GM19193 (cell line): ENCODE results near the gene PGLYRP1.

Experiments
- POLR2A ChIP-seq: IDR thresholded peaks from 4 replicates; pipeline ENCODE4 v1.6.1; 2011; ENCODE audit not compliant: insufficient read depth, insufficient read length; ENCODE audit errors: extremely low read depth

The PGLYRP1 gene

DNA sequence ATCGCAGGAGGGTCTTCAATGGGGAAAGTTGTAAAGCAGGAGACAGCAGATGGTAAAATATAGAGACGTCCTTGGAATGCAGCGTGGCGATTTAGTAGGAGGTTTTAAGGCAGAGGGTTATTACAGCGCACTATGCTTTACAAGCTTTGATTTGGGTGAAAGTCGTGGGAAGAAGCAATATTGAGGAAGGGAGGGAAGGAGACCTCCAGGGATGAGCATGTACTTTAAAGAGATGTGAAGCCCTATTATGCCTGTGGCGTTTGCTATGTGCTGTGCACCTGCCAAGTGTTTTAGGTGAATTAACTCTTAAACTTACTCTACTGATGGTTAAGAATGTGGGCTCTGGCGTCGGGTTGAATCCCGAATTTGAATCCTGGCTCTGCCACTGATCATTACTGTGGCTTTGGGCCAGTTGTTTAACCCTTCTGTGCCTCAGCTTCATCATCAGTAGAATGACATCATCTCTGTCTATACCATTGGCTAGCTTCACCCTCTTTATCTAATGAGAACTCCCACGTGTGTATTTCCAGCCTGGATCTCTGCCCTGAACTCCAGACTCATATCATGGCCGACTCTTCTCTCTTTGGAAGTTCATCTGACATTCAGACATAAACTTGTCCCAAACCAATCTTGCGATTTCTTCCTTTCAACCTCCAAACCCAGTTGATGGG, 27.0 kb downstream of the PGLYRP1 start:
- no peak for TF ChIP-seq POLR2A

DNA sequence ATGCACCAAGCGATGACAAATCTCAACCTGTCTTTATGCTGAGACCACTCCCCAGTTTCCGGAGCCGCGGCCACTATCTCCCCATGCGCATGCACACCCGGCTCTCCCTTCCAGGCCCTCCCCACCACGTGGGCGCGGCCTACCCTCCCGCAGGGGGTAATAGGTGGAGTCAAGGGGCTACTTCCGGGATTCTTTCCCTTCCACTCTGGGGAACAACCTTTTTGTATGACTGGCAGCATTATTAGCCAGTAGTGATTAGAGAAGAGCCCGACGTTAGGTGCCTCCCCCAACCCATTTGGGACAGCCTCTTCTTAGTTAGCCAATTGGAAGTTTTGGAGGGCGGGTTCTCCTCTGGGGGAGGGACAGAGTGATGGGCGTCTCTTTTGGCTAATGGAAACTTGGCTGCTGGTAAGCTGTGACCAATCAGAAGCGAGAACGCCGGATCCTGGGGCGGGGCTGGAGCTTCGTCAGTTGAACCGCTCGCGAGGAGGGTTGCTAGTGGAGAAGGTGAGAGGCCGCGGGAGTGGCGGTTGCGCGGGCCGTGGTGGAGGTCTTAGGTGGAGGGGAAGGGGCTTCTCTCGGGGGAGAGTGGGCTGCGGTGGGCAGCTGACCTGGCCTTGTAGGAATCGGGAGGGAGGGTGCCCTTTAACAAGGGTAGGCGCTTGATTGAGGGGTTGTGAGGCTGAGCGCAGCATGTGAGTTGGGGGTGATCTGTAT, 27.7 kb downstream of the PGLYRP1 start, which contains the start of gene CCDC61:
Gene CCDC61, plus strand, starts transcription at position 470 of the 717 bp plus-strand sequence. CDS start 7,552 bp downstream, outside the sequence.
- TF ChIP-seq POLR2A = peak; percentile 90

DNA sequence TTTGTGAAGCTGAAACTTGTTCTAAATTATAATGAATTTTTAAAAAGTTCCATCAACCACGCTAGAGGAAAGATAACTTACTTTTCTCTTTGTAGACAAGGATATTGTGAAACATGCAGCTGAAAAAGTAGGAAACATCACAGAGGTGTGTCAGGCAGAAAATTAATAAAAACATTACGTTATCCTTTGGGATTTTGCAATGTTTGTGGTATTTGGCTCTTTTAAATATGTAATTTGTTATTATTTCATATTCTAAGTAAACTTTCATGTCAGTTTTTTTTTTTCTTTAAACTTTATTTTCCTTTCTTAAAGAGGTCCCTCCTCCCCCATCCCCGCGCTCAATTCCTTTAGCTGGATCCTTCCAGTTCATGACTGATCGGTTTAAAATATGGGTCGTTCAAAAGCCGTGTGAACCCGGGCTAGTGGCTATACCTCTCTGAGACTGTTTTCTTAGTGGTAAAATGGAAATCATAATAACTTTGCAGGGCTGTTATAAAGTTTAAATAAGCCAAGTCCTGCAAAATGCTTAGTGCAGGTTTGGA, 28.3 kb downstream of the PGLYRP1 start:
- no peak for TF ChIP-seq POLR2A

DNA sequence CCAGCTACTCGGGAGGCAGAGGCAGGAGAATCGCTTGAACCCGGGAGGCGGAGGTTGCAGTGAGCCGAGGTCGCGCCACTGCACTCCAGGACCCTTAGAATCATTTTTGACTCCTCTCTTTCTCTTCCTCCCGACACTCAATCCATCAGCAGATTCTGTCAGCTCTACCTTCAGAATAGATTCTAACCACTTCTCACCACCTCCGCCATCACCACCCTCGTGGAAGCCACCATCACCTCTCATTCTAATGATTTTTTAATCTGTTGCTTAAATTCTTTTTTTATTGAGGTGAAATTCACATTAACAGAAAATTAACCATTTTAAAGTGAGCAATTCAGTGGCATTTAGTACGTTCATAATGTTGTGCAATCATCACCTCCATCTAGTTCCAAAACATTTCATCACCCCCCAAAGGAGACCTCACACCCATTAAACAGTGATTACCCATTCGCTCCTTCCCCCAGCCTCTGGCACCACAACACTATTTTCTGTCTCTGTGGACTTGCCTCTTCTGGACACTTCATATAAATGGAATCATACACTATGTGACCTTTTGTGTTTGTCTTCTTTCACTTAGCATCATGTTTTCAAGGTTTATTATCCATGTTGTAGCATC, 32.6 kb downstream of the PGLYRP1 start:
- no peak for TF ChIP-seq POLR2A

DNA sequence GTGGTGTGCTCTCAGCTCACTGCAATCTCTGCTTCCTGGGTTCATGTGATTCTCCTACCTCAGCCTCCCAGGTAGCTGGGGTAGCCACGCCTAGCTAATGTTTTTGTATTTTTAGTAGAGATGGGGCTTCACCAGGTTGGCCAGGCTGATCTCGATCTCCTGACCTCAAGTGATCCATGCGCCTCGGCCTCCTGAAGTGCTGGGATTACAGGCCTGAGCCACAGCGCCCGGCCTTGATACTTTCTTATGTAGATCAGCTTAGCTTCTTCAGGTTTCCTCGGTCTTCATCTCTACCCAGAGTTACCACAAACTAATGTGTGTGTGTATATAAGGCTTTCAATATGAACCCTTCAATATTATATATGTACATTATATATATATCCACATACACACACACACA, 37.5 kb downstream of the PGLYRP1 start:
- TF ChIP-seq POLR2A = no peak

DNA sequence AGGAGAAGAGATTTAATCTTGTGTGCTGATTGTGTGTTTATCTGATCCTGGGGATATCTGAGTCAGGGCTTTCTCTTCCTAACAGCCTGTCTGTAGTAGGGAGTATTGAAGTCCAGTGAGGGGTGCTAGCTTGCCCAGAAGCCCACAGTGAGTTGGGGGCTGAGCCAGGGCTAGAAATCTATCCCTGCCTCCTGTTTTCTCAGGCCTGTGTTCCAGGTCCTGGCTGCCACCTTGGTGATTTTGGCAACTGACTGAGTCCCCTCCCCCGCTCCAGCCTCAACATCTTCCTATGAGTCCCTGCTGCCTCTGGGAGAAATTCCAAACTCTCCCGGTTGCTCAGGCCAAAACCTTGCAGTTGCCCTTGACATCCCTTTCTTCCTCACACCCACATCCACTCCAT, 41.5 kb downstream of the PGLYRP1 start:
- no peak for TF ChIP-seq POLR2A

GRCh38 chr19:45978156-45978555, 44.7 kb downstream of the PGLYRP1 start:
- TF ChIP-seq POLR2A = no peak

GRCh38 chr19:45976178-45976577, 46.7 kb downstream of the PGLYRP1 start:
- TF ChIP-seq POLR2A = no peak

DNA sequence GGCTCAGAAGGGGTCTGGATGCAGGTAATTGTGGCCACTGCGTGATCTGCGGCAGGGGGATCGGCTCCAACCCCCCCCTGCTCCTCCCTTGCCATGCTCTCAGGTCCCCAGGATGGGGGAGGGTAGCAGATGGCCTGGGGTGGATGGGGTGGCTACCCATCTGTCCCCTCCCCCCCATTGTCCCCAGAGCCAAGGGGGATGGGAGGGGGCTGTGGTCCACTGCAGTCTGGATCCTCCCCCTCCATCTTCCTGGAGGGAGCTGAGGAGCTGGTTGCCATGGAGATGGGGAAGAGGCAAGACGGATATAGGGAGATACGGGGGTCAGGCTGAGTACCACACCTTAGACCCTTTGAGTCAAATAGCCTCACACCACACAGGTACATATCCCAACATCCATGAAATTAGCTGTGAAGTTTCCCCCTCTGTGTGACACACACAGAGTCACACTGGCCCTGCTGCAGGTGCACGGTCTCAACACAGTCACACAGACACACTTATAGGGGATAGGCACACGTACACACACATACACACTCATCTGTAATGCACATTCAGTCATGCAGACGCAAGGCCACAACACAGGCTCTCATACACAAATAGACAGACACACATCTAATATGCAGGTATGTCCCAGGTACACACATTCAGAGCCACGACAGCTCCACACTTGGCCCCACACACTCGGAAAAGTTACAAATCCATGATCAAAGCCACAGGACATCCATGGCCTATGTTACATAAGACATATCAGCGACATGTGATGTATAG, 47.4 kb downstream of the PGLYRP1 start:
- TF ChIP-seq POLR2A = no peak

- no peak for TF ChIP-seq POLR2A
Observed at GRCh38 chr19:45973553-45974338, 49.1 kb downstream of the PGLYRP1 start, which contains the start of gene NOVA2. Gene NOVA2, minus strand, starts transcription at chr19:45973865. Its CDS starts 514 bp downstream, at chr19:45973351.

DNA sequence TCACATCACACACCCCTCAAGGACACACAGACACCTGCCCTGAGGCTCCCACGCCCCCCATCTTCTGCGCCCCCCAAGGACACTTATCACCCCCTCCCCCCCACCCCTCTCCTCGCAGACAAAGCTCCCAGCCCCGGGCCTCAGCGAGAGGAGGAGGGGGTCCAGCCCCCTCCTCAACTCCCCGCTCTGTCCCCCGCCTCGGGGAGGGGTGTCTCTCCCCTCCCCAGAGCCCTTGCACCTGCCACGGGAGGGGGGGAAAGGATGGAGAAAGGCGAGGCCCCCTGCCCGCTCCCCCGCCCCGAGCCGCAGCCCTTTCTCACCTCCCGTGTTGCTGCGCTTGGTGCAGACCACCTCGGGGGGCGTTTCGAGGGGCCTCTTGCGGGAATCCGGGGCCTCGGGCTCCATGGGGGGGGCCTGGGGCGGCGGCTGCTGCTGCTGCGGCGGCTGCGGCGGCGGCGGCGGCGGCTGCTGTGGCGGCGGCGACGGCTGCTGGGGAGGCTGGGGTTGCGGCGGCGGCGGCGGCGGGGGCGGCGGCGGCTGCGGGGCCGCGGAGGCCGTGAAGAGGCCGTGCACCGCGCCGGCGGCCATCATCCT, 49.8 kb downstream of the PGLYRP1 start:
- no peak for TF ChIP-seq POLR2A

DNA sequence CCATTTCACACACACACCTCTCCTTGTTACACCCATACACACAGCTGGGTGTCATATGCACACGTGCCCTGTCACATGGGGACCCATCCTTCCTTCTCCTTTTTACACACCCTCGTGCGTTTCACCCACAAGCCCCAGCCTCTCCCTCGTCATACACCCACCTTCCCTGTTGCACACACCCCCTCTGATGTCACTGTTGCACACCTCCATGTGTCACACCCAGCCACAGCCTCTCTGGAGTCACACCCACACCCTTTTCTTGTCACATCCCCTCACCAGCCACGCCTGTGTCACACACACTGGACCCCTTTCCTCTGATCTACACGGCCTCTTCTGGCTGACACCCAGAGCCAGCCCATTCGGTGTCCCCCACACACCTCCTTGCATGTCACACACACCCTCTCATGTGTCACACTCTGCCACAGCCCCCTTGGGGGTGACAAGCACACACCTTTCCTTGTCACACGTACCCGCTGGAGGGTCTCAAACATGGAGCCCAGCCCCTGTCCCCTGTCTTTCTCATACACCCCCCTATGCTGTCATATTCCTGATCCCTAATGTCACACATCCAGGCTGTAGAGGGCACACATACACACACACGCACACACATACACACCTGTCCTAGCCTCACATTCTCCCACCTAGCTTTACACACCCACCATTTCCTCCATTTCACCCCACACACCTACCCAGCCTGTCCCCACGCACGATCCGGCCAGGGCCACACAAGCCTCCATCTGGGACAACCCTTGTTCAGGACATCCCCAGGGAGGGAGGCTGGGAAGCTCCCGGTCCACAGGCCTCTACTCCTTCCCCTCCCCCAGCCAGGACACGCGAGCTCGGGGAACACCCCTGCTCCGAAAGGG, 50.5 kb downstream of the PGLYRP1 start:
- no peak for TF ChIP-seq POLR2A
